Body of pancreas (tissue), 4 donors: ENCODE results near the gene GNB4.

Source experiments
- POLR2A ChIP-seq, 3 donors: fragments of 450-650 bp; IDR thresholded peaks; one replicate each; pipeline ENCODE4 v1.6.1; 2016; ENCODE audit warnings: antibody characterized with exemption in 3 of 3, mild to moderate bottlenecking in 2 of 3
- TF ChIP-seq, protein P1 (sequence below), 7 experiments: fragments of 450-650 bp in 4 of 7; fragments of 200-600 bp in 3 of 7; sonication (generic) in 3 of 7; IDR thresholded peaks; one replicate each; pipeline ENCODE4 v1.5.1; 2016 to 2019; ENCODE audit warnings: antibody characterized with exemption in 7 of 7

DNA sequence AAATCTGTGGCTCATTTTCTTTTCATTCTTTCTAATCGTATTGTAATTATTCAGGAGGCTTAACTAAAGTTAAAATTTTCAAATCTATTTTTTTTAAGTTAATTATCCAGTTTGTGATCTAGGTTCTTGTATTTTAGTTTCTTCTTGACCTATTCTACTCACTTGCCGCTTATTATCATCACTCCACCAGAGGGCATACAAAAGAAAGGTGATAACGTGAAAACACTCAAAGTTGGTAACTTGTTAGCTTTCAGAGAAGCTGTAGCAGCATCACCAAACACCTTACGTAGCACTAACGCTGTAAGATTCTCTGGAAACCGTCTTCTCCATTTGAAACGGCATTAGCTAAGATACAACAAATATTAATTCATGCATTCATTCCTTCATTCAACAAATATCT is 4.8 kb downstream of the GNB4 start:
- TF ChIP-seq, protein P1, sequence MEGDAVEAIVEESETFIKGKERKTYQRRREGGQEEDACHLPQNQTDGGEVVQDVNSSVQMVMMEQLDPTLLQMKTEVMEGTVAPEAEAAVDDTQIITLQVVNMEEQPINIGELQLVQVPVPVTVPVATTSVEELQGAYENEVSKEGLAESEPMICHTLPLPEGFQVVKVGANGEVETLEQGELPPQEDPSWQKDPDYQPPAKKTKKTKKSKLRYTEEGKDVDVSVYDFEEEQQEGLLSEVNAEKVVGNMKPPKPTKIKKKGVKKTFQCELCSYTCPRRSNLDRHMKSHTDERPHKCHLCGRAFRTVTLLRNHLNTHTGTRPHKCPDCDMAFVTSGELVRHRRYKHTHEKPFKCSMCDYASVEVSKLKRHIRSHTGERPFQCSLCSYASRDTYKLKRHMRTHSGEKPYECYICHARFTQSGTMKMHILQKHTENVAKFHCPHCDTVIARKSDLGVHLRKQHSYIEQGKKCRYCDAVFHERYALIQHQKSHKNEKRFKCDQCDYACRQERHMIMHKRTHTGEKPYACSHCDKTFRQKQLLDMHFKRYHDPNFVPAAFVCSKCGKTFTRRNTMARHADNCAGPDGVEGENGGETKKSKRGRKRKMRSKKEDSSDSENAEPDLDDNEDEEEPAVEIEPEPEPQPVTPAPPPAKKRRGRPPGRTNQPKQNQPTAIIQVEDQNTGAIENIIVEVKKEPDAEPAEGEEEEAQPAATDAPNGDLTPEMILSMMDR (IDR thresholded peaks at IDR 0.05), result peak in 4 of 7 experiments; percentile 13 to 32 (median 26)
- no peak for TF ChIP-seq POLR2A (IDR thresholded peaks at IDR 0.05)
